ENCODE measurements around the gene CNPY1.

CNPY1 gene

GRCh38 chr7:155466142-155466813 lies 80.1 kb downstream of the CNPY1 start:
- H3K36me3 ChIP-seq (ENCODE audit: control insufficient read depth, insufficient read depth, low read length): no peaks in the 10 kb centered on the region
- H3K56ac ChIP-seq (ENCODE audit: low read length): peak overlapping the region; percentile 17
- H3K27me3 ChIP-seq (ENCODE audit: insufficient read depth, low read length, poor library complexity): peaks cover 79% of the 10 kb centered on the region
- no peak overlapping the region for H3K4ac ChIP-seq (ENCODE audit: low read depth, low read length)
- no peak overlapping the region for H3K27ac ChIP-seq (ENCODE audit: low read depth, low read length)
- no peak overlapping the region for H3K9ac ChIP-seq (ENCODE audit: low read length)
- no peak overlapping the region for H2AK5ac ChIP-seq (ENCODE audit: low read length)
- no peak overlapping the region for H3K23ac ChIP-seq (ENCODE audit: low read length)
- no CpG with 5 or more reads among the region's 42 CpGs for WGBS (ENCODE audit: extremely low coverage, insufficient coverage, low lambda C conversion rate)
- peak; percentile 48 for DNase-seq
- peak overlapping the region; percentile 41 for H3K4me2 ChIP-seq (ENCODE audit: low read length)
- no peaks in the 10 kb centered on the region for H3K4me1 ChIP-seq (ENCODE audit: control insufficient read depth, low read depth, low read length)
- H3K79me2 ChIP-seq (ENCODE audit: control insufficient read depth, insufficient read depth, low read length): no peaks in the 10 kb centered on the region
- H3K18ac ChIP-seq (ENCODE audit: low read length): peak overlapping the region; percentile 6
- H4K8ac ChIP-seq (ENCODE audit: low read depth, low read length): no peak overlapping the region
- no peak overlapping the region for H2BK5ac ChIP-seq (ENCODE audit: low read length)
- H4K5ac ChIP-seq (ENCODE audit: low read length): no peak overlapping the region
- H2BK15ac ChIP-seq (replicated peaks; ENCODE audit: low read depth): no peak overlapping the region
- no peak overlapping the region for H3K4me3 ChIP-seq (ENCODE audit: low read length)
- no peak overlapping the region for H2BK120ac ChIP-seq (ENCODE audit: low read depth, low read length)
- H3K79me1 ChIP-seq (ENCODE audit: low read length): no peaks in the 10 kb centered on the region

- Histone ChIP-seq H3K27ac (ENCODE audit: low read depth, low read length) (no peak overlapping the region), H3K79me2 (ENCODE audit: control insufficient read depth, insufficient read depth, low read length) (no peaks in the 10 kb centered on the region), H2BK120ac (ENCODE audit: low read depth, low read length) (no peak overlapping the region), H3K4me2 (ENCODE audit: low read length) (no peak overlapping the region), H2BK15ac (replicated peaks; ENCODE audit: low read depth) (no peak overlapping the region), H3K36me3 (ENCODE audit: control insufficient read depth, insufficient read depth, low read length) (no peaks in the 10 kb centered on the region), H3K18ac (ENCODE audit: low read length) (no peak overlapping the region), H2BK5ac (ENCODE audit: low read length) (no peak overlapping the region), H3K23ac (ENCODE audit: low read length) (no peak overlapping the region), H3K56ac (ENCODE audit: low read length) (no peak overlapping the region), H3K4me1 (ENCODE audit: control insufficient read depth, low read depth, low read length) (no peaks in the 10 kb centered on the region), H3K79me1 (ENCODE audit: low read length) (no peaks in the 10 kb centered on the region), H2AK5ac (ENCODE audit: low read length) (no peak overlapping the region), H3K4me3 (ENCODE audit: low read length) (no peak overlapping the region), H4K8ac (ENCODE audit: low read depth, low read length) (no peak overlapping the region), H3K9ac (ENCODE audit: low read length) (no peak overlapping the region), H3K27me3 (ENCODE audit: insufficient read depth, low read length, poor library complexity) (peaks cover 79% of the 10 kb centered on the region), H3K4ac (ENCODE audit: low read depth, low read length) (no peak overlapping the region), H4K5ac (ENCODE audit: low read length) (no peak overlapping the region)
- WGBS (ENCODE audit: extremely low coverage, insufficient coverage, low lambda C conversion rate): no CpG with 5 or more reads among the region's 9 CpGs
- no peak for DNase-seq
Observed at GRCh38 chr7:155465761-155466141, 80.6 kb downstream of the CNPY1 start.

- no peak overlapping the region for H3K9ac ChIP-seq (ENCODE audit: low read length)
- H3K79me2 ChIP-seq (ENCODE audit: control insufficient read depth, insufficient read depth, low read length): no peaks in the 10 kb centered on the region
- H3K18ac ChIP-seq (ENCODE audit: low read length): no peak overlapping the region
- H3K23ac ChIP-seq (ENCODE audit: low read length): no peak overlapping the region
- H3K27me3 ChIP-seq (ENCODE audit: insufficient read depth, low read length, poor library complexity): peaks cover 81% of the 10 kb centered on the region
- H4K5ac ChIP-seq (ENCODE audit: low read length): no peak overlapping the region
- no peaks in the 10 kb centered on the region for H3K4me1 ChIP-seq (ENCODE audit: control insufficient read depth, low read depth, low read length)
- H2BK5ac ChIP-seq (ENCODE audit: low read length): no peak overlapping the region
- no peak overlapping the region for H2AK5ac ChIP-seq (ENCODE audit: low read length)
- H3K56ac ChIP-seq (ENCODE audit: low read length): no peak overlapping the region
- H3K4me3 ChIP-seq (ENCODE audit: low read length): no peak overlapping the region
- no peak overlapping the region for H3K4me2 ChIP-seq (ENCODE audit: low read length)
- H2BK15ac ChIP-seq (replicated peaks; ENCODE audit: low read depth): no peak overlapping the region
- H3K79me1 ChIP-seq (ENCODE audit: low read length): no peaks in the 10 kb centered on the region
- no peak overlapping the region for H3K27ac ChIP-seq (ENCODE audit: low read depth, low read length)
- H3K4ac ChIP-seq (ENCODE audit: low read depth, low read length): no peak overlapping the region
- no peaks in the 10 kb centered on the region for H3K36me3 ChIP-seq (ENCODE audit: control insufficient read depth, insufficient read depth, low read length)
- H4K8ac ChIP-seq (ENCODE audit: low read depth, low read length): no peak overlapping the region
- WGBS (ENCODE audit: extremely low coverage, insufficient coverage, low lambda C conversion rate): no CpG with 5 or more reads among the region's 33 CpGs
- DNase-seq: no peak
- H2BK120ac ChIP-seq (ENCODE audit: low read depth, low read length): no peak overlapping the region
Observed at GRCh38 chr7:155464948-155465739, 81.2 kb downstream of the CNPY1 start.

- no peaks in the 10 kb centered on the region for H3K36me3 ChIP-seq (ENCODE audit: control insufficient read depth, insufficient read depth, low read length)
Observed at GRCh38 chr7:155464183-155464582, 82.2 kb downstream of the CNPY1 start.

GRCh38 chr7:155463114-155463811 lies 83.1 kb downstream of the CNPY1 start:
- H2BK5ac ChIP-seq (ENCODE audit: low read length): no peak overlapping the region
- no peak overlapping the region for H3K9ac ChIP-seq (ENCODE audit: low read length)
- H3K4me1 ChIP-seq (ENCODE audit: control insufficient read depth, low read depth, low read length): no peaks in the 10 kb centered on the region
- H3K23ac ChIP-seq (ENCODE audit: low read length): no peak overlapping the region
- no CpG with 5 or more reads among the region's 15 CpGs for WGBS (ENCODE audit: extremely low coverage, insufficient coverage, low lambda C conversion rate)
- H4K8ac ChIP-seq (ENCODE audit: low read depth, low read length): no peak overlapping the region
- H3K4ac ChIP-seq (ENCODE audit: low read depth, low read length): no peak overlapping the region
- no peak overlapping the region for H3K56ac ChIP-seq (ENCODE audit: low read length)
- no peak overlapping the region for H2BK120ac ChIP-seq (ENCODE audit: low read depth, low read length)
- H3K27me3 ChIP-seq (ENCODE audit: insufficient read depth, low read length, poor library complexity): peaks cover 81% of the 10 kb centered on the region
- no peak overlapping the region for H3K4me2 ChIP-seq (ENCODE audit: low read length)
- H3K4me3 ChIP-seq (ENCODE audit: low read length): no peak overlapping the region
- H3K79me2 ChIP-seq (ENCODE audit: control insufficient read depth, insufficient read depth, low read length): no peaks in the 10 kb centered on the region
- H2AK5ac ChIP-seq (ENCODE audit: low read length): no peak overlapping the region
- no peaks in the 10 kb centered on the region for H3K79me1 ChIP-seq (ENCODE audit: low read length)
- H3K27ac ChIP-seq (ENCODE audit: low read depth, low read length): no peak overlapping the region
- no peaks in the 10 kb centered on the region for H3K36me3 ChIP-seq (ENCODE audit: control insufficient read depth, insufficient read depth, low read length)
- DNase-seq: no peak
- H3K18ac ChIP-seq (ENCODE audit: low read length): no peak overlapping the region
- no peak overlapping the region for H4K5ac ChIP-seq (ENCODE audit: low read length)
- H2BK15ac ChIP-seq (replicated peaks; ENCODE audit: low read depth): no peak overlapping the region

More at GRCh38 chr7:155464183-155464582, 82.2 kb downstream of the CNPY1 start:
- H3K79me1 ChIP-seq (ENCODE audit: low read length): no peaks in the 10 kb centered on the region
- no peak overlapping the region for H3K4me2 ChIP-seq (ENCODE audit: low read length)
- peaks cover 81% of the 10 kb centered on the region for H3K27me3 ChIP-seq (ENCODE audit: insufficient read depth, low read length, poor library complexity)
- H2BK120ac ChIP-seq (ENCODE audit: low read depth, low read length): no peak overlapping the region
- H3K18ac ChIP-seq (ENCODE audit: low read length): no peak overlapping the region
- no peak overlapping the region for H3K27ac ChIP-seq (ENCODE audit: low read depth, low read length)
- no peak overlapping the region for H3K56ac ChIP-seq (ENCODE audit: low read length)
- WGBS (ENCODE audit: extremely low coverage, insufficient coverage, low lambda C conversion rate): no CpG with 5 or more reads among the region's 6 CpGs
- no peak for DNase-seq
- H3K4ac ChIP-seq (ENCODE audit: low read depth, low read length): no peak overlapping the region
- H2BK15ac ChIP-seq (replicated peaks; ENCODE audit: low read depth): no peak overlapping the region
- no peaks in the 10 kb centered on the region for H3K79me2 ChIP-seq (ENCODE audit: control insufficient read depth, insufficient read depth, low read length)
- no peak overlapping the region for H3K4me3 ChIP-seq (ENCODE audit: low read length)
- no peaks in the 10 kb centered on the region for H3K4me1 ChIP-seq (ENCODE audit: control insufficient read depth, low read depth, low read length)
- no peak overlapping the region for H3K23ac ChIP-seq (ENCODE audit: low read length)
- no peak overlapping the region for H3K9ac ChIP-seq (ENCODE audit: low read length)
- no peak overlapping the region for H4K8ac ChIP-seq (ENCODE audit: low read depth, low read length)
- no peak overlapping the region for H4K5ac ChIP-seq (ENCODE audit: low read length)
- no peak overlapping the region for H2BK5ac ChIP-seq (ENCODE audit: low read length)
- H2AK5ac ChIP-seq (ENCODE audit: low read length): no peak overlapping the region
